Lung (tissue), 12 donors: ENCODE measurements around the gene CCDC200. TPM values are rescaled to one million over a fixed set of nuclear protein-coding genes. Genes with fewer than 3 reads are reported as not detected.
"Not testable (repeated sequence)": the region's sequence is repeated elsewhere in the genome, so short reads cannot be mapped to it uniquely, and the experiment has no call there.

Experiments
- ATAC-seq: fragments of 200-7000 bp; cut with Tn5 transposase; one replicate; pipeline ENCODE4 v1.9.1; 2020; ENCODE audit warnings: moderate number of reproducible peaks; ENCODE audit not compliant: insufficient read depth, low FRiP score
- DNase-seq, 3 donors: peaks; one replicate each; pipeline ENCODE4 v3.0.0-alpha.2; 2013 to 2017
- H3K27ac ChIP-seq, 2 donors: one replicate each; pipeline ENCODE4 v1.5.1; 2013; ENCODE audit warnings: mild to moderate bottlenecking in 2 of 2, moderate library complexity in 2 of 2, control low read depth in 1 of 2, inconsistent platforms in 1 of 2, low read depth in 1 of 2, low read length in 1 of 2
- H3K27me3 ChIP-seq, 3 donors: one replicate each; pipeline ENCODE4 v1.5.1; 2013; ENCODE audit warnings: low read length in 2 of 3; ENCODE audit not compliant: control insufficient read depth in 3 of 3, insufficient read depth in 3 of 3
- H3K36me3 ChIP-seq, 4 donors: one replicate each; pipeline ENCODE4 v1.5.1; 2013; ENCODE audit warnings: low read length in 4 of 4, mild to moderate bottlenecking in 1 of 4, moderate library complexity in 1 of 4; ENCODE audit not compliant: control insufficient read depth in 4 of 4, insufficient read depth in 4 of 4
- H3K4me1 ChIP-seq, 5 donors: one replicate each; pipeline ENCODE4 v1.5.1; 2013; ENCODE audit warnings: low read length in 5 of 5, mild to moderate bottlenecking in 2 of 5, moderate library complexity in 1 of 5; ENCODE audit not compliant: control insufficient read depth in 5 of 5, insufficient read depth in 5 of 5
- H3K4me3 ChIP-seq: one replicate; pipeline ENCODE4 v1.5.1; 2013; ENCODE audit warnings: mild to moderate bottlenecking, control low read depth, moderate library complexity
- H3K9ac ChIP-seq, 2 donors: one replicate each; pipeline ENCODE4 v1.5.1; 2013; ENCODE audit warnings: low read length in 2 of 2, control low read depth in 1 of 2; ENCODE audit not compliant: insufficient read depth in 1 of 2
- H3K9me3 ChIP-seq, 4 donors: one replicate each; pipeline ENCODE4 v1.5.1; 2013; ENCODE audit warnings: low read length in 3 of 4, mild to moderate bottlenecking in 1 of 4, moderate library complexity in 1 of 4; ENCODE audit not compliant: control insufficient read depth in 4 of 4, insufficient read depth in 3 of 4
- WGBS, 2 donors: extraction: QIAGEN DNeasy Blood & Tissue Kit; methylation state at CpG; one replicate each; pipeline ENCODE4 v1.1.7; 2013; 5-methylcytosine and 5-hydroxymethylcytosine counted together
- polyA plus RNA-seq, 2 donors: library from polyadenylated mRNA; stranded (reverse); fragments of 200-250 nt; gene quantifications; one replicate each; pipeline ENCODE4 v1.2.1, GENCODE V29; 2013
- total RNA-seq, 2 donors: library from RNA; depleted of rRNA in 1 of 2; stranded (reverse); fragments of >200 nt in 1 of 2; gene quantifications; one replicate each; pipeline ENCODE4 v1.2.1, GENCODE V29; 2014 to 2021
- TF ChIP-seq, protein P1 (sequence below): IDR thresholded peaks from 2 replicates; pipeline ENCODE4 v1.5.1; 2012; ENCODE audit warnings: mild to moderate bottlenecking; ENCODE audit errors: control extremely low read depth, extremely low read depth
- donor health status: control.
- donor health status: control.
- donor health status: Bipolar disorder and iron deficiency.
- donor health status: healthy.
- donor health status: DM: yes; HTN: yes; CAD: no.

CCDC200 gene
- total and polyA plus RNA-seq, 4 donors, result 0.14 to 1.4 (median 0.31) TPM; not detected in 1

DNA sequence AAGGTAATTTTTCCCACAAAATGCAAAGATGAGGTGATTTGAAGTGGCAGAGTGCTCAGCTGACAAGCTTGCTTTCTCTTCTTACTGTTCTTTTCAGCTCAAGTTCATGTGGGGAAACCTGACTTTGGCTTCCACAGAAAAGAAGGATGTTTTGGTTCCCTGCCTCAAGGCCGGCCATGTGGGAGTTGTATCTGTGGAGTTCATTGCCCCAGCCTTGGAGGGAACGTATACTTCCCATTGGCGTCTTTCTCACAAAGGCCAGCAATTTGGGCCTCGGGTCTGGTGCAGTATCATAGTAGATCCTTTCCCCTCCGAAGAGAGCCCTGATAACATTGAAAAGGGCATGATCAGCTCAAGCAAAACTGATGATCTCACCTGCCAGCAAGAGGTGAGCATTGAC lies 35.2 kb downstream of the CCDC200 start:
- WGBS, 2 donors, result 95 to 98% methylated on average over 5 of the region's 5 CpGs

DNA sequence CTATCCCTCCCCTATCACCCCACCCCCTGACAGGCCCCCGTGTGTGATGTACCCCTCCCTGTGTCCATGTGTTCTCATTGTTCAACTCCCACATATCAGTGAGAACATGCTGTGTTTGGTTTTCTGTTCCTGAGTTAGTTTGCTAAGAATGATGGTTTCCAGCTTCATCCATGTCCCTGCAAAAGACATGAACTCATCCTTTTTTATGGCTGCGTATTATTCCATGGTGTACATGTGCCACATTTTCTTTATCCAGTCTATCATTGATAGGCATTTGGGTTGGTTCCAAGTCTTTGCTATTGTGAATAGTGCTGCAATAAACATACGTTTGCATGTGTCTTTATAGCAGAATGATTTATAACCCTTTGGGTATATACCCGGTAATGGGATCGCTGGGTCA lies 41.8 kb downstream of the CCDC200 start:
- H3K27ac ChIP-seq, H3K4me1 ChIP-seq, H3K9me3 ChIP-seq, DNase-seq, H3K9ac ChIP-seq, H3K27me3 ChIP-seq, ATAC-seq, H3K4me3 ChIP-seq: not testable (repeated sequence)
- H3K36me3 ChIP-seq, result peaks cover 24 to 44% (median 36%) of the 10 kb centered on the region in 4 donors
- 94 to 98% methylated on average over 5 of the region's 5 CpGs for WGBS, 2 donors

More for the DNA sequence above, 35.2 kb downstream of the CCDC200 start:
- Histone ChIP-seq H3K27ac (no peak overlapping the region), H3K9ac (no peak overlapping the region), H3K4me3 (no peak overlapping the region), H3K36me3 (peaks cover 53 to 70% (median 63%) of the 10 kb centered on the region in 4 donors), H3K27me3 (no peaks in the 10 kb centered on the region), H3K9me3 (peaks cover 0 to 3% (median 0%) of the 10 kb centered on the region in 4 donors), H3K4me1 (no peaks in the 10 kb centered on the region)
- TF ChIP-seq, protein P1, sequence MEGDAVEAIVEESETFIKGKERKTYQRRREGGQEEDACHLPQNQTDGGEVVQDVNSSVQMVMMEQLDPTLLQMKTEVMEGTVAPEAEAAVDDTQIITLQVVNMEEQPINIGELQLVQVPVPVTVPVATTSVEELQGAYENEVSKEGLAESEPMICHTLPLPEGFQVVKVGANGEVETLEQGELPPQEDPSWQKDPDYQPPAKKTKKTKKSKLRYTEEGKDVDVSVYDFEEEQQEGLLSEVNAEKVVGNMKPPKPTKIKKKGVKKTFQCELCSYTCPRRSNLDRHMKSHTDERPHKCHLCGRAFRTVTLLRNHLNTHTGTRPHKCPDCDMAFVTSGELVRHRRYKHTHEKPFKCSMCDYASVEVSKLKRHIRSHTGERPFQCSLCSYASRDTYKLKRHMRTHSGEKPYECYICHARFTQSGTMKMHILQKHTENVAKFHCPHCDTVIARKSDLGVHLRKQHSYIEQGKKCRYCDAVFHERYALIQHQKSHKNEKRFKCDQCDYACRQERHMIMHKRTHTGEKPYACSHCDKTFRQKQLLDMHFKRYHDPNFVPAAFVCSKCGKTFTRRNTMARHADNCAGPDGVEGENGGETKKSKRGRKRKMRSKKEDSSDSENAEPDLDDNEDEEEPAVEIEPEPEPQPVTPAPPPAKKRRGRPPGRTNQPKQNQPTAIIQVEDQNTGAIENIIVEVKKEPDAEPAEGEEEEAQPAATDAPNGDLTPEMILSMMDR, result no peak
- ATAC-seq (no peak), DNase-seq (no peak)

DNA sequence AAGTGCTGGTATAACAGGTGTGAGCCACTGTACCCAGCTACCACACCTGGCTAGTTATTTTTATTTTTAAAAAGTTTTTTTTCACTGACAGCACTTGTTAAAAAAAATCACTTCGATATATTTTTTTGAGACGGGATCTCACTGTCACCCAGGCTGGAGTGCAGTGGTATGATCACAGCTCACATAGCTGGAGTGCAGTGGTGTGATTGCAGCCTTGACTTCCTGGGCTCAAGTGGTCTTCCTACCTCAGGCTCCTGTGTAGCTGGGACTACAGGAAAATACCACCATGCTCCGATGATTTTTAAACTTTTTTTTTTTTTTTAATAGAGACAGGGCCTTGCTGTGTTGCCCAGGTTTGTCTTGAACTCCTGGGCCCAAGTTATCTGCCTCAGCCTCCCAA lies 44.5 kb downstream of the CCDC200 start:
- Histone ChIP-seq H3K27ac (no peak overlapping the region), H3K9me3 (no peaks in the 10 kb centered on the region), H3K4me3 (no peak overlapping the region), H3K9ac (no peak overlapping the region), H3K4me1 (peaks cover 0 to 1% (median 0%) of the 10 kb centered on the region in 5 donors), H3K27me3 (no peaks in the 10 kb centered on the region), H3K36me3 (peaks cover 18 to 40% (median 21%) of the 10 kb centered on the region in 4 donors)
- TF ChIP-seq, protein P1, result no peak
- DNase-seq (no peak), ATAC-seq (no peak)
- WGBS, 2 donors, result 95 to 96% methylated on average over 3 of the region's 3 CpGs

DNA sequence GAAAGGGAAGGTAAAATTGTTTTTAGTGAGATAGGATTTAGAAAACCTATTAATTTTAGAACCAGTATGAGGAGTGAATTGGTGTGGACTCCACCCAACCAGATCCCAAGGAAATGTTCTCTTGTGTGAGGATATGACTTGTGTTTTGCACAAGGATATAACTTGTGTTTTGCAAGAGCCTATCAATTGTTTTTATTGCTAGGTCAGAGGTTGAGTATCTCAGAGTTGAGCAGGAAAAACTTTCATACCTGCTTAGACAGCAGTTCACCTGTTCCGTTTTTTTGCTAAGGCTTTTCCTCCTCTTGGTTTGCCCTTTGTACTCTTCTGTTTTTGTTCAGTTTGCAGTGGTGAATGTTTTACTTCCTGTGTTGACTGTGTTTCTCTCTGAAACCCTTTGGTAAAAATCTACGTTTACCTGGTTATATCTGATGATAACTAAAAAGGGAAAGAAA lies 52.3 kb downstream of the CCDC200 start:
- no peak overlapping the region for H3K4me3 ChIP-seq

More for the DNA sequence above, 52.3 kb downstream of the CCDC200 start:
- Histone ChIP-seq H3K27ac (no peak overlapping the region), H3K9me3 (no peaks in the 10 kb centered on the region), H3K4me1 (peaks cover 0 to 25% (median 11%) of the 10 kb centered on the region in 5 donors), H3K27me3 (no peaks in the 10 kb centered on the region), H3K36me3 (peaks cover 9 to 46% (median 22%) of the 10 kb centered on the region in 4 donors), H3K9ac (no peak overlapping the region)
- WGBS, 2 donors, result 56 to 66% methylated on average over 2 of the region's 2 CpGs
- DNase-seq, result no peak
- TF ChIP-seq, protein P1, result no peak
- ATAC-seq, result no peak
